Measurements from ENCODE around the gene TMEM128.
A peak's percentile ranks its signal among the peaks of the same experiment; 100 is the strongest.
"Not testable (repeated sequence)": the region's sequence is repeated elsewhere in the genome, so short reads cannot be mapped to it uniquely, and the experiment has no call there.

The TMEM128 gene

GRCh38 chr4:4248029-4248884, at the start of gene TMEM128:
Gene TMEM128 (minus strand): TSS chr4:4248223. CDS start chr4:4248202, 21 bp downstream.
- peak; percentile 89 for DNase-seq (ENCODE audit: low read depth)

- DNase-seq (ENCODE audit: low read depth): no peak
Measured at GRCh38 chr4:4296283-4296846, 48.3 kb upstream of the TMEM128 start.

DNA sequence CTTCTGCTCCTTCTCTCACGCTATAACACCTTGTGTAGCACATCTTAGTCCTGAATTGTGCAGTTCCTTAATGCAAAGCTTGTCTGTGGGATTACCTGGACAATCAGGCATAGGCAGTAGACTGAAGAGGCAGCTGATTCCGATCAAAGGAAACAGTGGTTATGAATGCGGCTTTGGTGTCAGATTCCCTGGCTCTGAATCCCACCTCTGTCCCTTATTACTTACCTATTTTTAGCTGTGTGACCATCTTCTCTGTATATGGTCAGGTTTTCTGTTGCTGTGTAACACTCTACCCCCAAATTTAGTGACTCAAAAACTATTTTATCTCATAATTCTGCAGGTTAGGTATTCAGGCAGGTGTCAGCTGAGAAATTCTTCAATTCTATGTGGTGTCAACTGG, 45.3 kb upstream of the TMEM128 start:
- DNase-seq (ENCODE audit: low read depth): no peak

GRCh38 chr4:4289941-4290850, 42.2 kb upstream of the TMEM128 start, which contains the start of the genes LYAR and ZBTB49:
Gene LYAR (minus strand): TSS chr4:4290154. CDS start chr4:4283742, 6,412 bp downstream.
Gene ZBTB49 (plus strand): TSS chr4:4290251. CDS start chr4:4299946, 9,695 bp downstream.
- DNase-seq (ENCODE audit: low read depth): peak; percentile 95

DNA sequence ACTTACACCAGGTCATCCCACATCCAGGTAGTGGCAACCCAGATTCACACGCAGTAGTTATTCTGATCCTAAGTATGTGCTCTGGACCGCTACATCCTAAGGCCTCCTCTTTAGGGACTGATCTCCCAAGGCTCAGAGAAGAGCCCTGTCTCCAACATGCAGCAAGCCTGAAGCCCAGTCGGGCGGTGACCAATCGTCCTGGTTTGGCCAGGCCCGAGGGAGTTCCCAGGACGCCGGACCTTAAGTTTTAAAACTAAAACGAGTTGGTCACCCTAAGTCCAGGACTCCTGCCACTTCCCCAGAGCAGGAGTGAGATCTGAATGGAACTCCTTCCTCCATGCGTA, 41.5 kb upstream of the TMEM128 start:
- DNase-seq (ENCODE audit: low read depth): no peak

DNA sequence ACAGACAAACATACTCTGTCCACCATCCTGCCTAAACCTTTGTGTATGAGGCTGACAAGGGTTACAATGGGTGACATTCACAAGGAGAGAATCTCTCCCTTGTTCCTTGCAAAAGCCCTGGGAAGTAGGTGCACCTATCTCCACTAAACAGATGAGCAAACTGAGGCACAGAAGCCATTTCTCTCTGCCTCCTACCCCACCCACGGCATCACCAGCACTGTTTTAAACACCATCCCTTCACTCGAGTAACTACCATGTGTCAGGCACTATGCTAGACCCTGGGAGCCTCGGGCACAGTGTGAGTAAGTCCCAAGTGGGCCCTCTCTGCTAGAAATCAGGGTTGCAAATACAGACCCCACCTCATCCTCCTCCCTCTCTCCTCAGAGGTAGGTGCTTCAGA, 41.0 kb upstream of the TMEM128 start:
- no peak for DNase-seq (ENCODE audit: low read depth)

DNA sequence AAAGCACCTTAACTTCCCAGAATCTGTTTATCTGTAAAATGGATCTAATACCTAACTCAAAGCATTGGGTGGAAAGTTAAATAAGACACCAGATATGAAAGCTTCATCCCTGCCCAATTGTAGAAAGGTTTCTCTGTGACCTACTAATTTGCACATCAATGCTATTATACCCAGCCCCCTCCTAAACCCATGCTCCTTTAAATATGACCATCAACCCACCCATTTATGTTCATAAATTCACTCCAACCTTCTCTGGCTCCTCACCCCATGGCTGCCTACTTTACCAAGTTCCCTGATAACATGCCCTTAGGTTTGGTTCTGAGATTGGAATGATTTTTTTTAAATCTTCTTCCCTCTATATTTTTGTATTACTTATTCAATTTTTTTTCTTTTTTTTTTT, 40.1 kb upstream of the TMEM128 start:
- DNase-seq (ENCODE audit: low read depth): no peak

- DNase-seq (ENCODE audit: low read depth): no peak
Measured at GRCh38 chr4:4284827-4285618, 37.0 kb upstream of the TMEM128 start.

DNA sequence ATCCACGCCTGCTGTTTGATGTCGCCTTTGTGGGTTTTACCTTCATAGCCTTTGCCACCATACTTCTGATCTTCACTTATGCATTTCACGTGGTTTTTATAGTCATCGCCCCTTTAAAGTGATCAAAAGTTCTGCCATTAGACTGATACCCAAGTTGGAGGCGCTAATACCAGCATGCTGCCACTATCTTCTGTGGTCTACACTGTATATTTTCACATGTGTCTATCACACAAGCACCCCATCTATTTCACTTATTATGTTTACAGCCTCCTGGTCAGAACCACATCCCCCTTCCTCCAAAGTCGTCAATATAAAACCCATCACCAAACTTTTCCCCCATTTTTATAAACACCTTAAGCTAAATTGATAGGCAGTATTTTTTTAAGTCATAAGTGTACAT, 33.8 kb upstream of the TMEM128 start:
- DNase-seq (ENCODE audit: low read depth): no peak

DNA sequence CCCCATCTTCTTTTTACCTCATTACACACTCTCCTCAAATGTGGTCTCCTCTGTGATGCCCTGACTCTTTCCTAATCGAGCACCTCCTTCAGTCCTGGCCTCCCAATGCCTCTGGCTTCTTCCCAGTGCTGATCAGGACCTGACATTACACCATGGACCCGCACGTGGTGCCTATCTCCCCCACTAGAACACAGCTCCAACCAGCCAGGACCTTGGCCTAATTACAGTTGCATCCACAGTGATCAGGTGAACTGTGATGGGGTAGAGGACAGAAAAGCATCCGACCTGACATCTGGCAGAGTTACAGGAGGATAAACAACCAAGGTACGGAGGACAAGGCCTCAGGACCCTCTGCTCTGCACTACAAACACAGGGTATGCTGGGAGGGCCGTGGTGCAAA, 29.5 kb upstream of the TMEM128 start:
- no peak for DNase-seq (ENCODE audit: low read depth)

GRCh38 chr4:4274226-4274625, 26.2 kb upstream of the TMEM128 start:
- no peak for DNase-seq (ENCODE audit: low read depth)

DNA sequence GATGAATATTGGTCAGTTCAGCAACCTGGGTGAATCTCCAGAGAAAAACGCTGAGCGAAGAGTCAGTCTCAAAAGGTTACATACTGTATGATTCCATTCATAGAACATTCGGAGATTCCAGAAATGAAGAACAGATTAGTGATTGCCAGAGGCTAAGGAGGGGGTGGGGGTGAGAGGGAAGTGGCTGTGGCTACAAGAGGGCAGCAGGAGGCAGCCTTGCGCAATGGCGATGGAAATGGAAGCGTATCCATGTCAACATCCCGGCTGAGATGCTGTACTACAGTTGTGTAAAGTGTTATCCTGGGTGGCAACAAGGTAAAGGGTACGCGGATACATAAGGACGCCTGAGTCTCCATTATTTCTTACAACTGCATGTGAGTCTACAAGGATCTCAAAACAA, 23.9 kb upstream of the TMEM128 start:
- no peak for DNase-seq (ENCODE audit: low read depth)

DNA sequence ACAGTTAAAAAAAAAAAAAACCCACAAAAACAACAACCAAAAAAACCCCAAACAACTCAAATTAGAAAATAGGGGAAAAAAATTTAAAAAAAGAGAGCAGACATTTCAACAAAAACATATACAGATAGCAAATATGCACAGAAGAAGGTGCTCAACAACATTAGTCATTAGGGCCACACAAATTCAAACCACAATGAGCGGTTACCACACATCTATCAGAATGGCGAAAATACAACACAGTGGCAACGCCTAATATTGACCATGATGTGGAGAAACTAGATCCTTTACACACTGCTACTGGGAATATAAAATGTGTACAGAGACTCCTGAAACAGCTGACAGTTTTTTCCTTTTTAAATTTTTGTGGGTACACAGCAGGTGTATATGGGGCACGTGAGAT, 22.5 kb upstream of the TMEM128 start:
- DNase-seq (ENCODE audit: low read depth): no peak

GRCh38 chr4:4269856-4270255, 21.8 kb upstream of the TMEM128 start:
- no peak for DNase-seq (ENCODE audit: low read depth)

DNA sequence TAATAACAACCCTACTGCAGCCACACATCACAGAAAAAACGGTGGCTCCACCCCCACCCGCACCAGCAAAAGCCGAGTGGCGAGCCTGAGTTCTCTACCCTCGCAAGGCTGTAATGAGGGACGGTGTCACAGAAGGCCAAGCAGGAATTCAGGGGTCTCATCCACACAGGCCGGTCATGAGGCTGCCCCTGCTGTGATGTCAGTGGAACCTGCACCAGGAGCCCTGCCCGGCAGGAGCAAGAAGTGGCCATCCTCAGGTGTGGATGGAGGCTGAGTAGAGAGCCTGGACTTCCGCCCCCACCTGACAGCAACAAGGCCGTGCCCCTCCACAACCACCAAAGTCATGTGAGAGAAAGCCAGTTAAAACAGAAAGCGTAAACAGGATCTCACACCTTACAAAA, 21.3 kb upstream of the TMEM128 start:
- DNase-seq (ENCODE audit: low read depth): no peak

DNA sequence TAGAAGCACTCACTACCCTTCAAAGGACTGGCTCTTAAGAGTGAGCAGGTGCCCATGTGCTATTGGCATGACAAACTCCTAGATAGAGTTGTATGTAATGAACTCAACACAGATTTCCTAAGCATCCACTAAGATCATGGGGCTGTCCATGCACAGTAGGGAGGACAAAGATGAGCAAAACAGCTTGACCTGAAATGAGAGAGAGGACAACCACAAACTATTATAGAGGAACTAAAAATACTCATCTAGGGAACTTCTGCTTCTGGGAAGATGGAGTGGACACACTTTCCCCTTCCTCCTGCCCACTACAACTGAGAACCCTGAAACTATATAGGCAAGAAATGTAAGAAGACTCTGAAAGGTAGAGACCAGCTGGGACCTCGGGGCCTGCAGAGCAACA, 20.8 kb upstream of the TMEM128 start:
- no peak for DNase-seq (ENCODE audit: low read depth)

- DNase-seq (ENCODE audit: low read depth): no peak
Measured at GRCh38 chr4:4267981-4268380, 20.0 kb upstream of the TMEM128 start.

- DNase-seq (ENCODE audit: low read depth): no peak
Measured at GRCh38 chr4:4260185-4260751, 12.2 kb upstream of the TMEM128 start.

GRCh38 chr4:4259484-4260100, 11.6 kb upstream of the TMEM128 start:
- no peak for DNase-seq (ENCODE audit: low read depth)

DNA sequence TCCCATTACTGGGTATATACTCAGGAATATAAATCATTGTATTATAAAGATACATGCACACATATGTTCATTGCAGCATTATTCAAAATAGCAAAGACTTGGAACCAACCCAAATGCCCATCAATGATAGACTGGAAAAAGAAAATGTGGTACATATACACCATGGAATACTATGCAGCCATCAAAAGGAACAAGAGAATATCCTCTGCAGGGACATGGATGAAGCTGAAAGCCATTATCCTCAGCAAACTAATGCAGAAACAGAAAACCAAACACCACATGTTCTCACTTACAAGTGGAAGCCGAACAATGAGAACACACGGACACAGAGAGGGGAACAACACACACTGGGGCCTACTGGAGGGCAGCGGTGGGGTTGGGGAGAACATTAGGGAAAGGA, 9.7 kb upstream of the TMEM128 start:
- DNase-seq (ENCODE audit: low read depth): not testable (repeated sequence)

DNA sequence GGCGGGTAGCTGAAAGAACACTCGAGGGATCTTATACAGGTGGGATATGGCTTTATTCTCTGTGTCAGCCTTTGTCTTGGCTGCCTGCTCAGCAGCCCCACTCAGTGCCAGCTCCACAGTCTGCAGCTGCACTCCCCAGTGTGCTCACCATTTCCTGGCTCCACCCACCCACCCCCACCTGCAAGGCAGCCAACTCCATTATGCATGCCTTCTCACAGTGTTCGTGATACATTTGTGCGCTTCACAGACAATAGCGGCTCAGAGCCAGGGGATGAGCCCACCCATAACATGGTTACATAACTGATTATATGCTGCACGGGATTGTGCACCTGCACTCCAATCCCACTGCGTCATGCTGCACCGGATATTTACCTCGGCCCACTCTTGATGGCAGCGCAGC, 8.8 kb upstream of the TMEM128 start:
- DNase-seq (ENCODE audit: low read depth): no peak
